ENCODE data around the gene NDUFS4.
"Not testable (repeated sequence)": the region's sequence is repeated elsewhere in the genome, so short reads cannot be mapped to it uniquely, and the experiment has no call there.

Gene NDUFS4

DNA sequence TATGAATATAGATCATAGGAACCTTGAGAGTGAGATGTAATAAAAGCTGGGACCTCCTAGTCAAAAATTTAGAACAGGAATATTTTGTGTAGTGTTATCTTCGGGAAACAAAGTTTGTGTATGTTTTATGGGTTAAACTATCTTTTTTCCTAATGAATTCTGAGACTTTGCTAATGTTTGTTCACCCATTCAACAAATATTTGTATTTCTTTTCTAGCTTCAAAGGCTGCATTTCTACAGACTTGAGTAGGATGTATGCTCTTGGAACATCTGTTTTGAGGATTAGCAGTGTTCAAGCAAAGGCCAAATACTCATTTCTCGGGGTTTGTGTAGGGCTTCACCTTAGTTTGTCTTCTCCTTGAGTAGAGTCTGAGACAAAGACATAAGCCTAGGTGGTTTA is 16.2 kb downstream of the NDUFS4 start:
- DNase-seq = no peak

DNA sequence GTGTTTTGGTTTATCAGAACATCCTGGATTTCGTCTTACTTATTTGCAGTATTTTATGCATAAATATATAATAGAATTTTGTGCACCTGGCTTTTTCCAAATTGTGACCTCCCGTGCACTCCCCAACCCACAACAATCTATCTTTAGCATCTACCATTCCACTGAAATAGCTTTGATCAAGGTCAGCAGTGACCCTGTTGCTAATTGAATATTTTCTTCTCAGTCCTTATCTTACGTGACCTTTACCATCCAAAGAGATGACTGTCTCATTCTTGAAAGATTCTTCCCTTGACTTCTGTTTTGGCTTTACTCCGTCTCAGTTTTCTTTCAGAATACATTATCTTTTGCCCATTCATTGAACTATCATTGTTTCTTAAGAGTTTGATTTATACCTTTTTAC is 18.4 kb downstream of the NDUFS4 start:
- DNase-seq = no peak

DNA sequence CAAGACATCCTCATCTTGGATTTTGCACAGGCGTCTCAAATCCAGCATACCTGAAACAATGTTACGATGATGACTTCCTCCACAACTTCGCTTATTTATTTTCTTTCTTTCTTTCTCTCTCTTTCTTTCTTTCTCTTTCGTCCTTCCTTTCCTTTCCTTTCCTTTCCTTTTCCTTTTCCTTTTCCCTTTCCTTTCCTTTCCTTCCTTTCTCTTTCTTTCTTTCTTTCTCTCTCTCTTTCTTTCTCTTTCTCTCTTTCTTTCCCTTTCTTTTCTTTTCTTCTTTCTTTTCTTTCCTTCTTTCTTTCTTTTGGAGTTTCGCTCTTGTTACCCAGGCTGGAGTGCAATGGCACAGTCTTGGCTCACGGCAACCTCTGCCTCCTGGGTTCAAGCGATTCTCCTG is 20.1 kb downstream of the NDUFS4 start:
- no peak for DNase-seq

DNA sequence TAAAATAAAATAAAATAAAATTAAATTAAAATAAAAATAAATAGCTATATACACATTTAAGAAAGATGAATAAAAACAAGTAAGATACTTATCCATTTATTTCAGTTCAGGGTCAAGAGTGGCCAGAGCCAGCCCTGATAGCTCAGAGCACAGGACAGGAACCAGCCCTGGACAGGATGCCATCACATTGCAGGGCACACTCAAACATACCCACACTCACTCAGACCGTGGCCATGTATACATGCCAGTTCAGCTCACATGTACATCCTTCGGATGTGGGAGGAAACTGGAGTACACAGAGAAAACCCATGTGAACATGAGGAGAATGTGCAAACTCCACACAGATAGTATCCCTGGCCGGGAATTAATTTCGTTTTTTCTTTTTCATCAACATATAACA is 21.8 kb downstream of the NDUFS4 start:
- DNase-seq = no peak

DNA sequence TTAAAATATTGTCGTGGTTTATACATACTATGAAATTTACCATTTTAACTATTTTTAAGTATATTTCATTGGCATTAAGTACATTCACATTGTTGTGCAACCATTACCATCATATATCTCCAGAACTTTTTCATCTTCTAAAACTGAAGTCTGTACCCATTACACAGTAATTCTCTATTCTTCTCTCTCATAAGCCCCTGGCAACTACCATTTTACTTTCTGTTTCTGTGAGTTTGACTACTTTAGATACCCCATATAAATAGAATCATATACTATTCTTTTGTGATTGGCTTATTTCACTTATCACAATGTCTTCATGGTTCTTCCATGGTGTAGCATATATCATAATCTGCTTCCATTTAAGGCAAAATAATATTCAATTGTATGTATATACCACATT is 30.3 kb downstream of the NDUFS4 start:
- DNase-seq = no peak

DNA sequence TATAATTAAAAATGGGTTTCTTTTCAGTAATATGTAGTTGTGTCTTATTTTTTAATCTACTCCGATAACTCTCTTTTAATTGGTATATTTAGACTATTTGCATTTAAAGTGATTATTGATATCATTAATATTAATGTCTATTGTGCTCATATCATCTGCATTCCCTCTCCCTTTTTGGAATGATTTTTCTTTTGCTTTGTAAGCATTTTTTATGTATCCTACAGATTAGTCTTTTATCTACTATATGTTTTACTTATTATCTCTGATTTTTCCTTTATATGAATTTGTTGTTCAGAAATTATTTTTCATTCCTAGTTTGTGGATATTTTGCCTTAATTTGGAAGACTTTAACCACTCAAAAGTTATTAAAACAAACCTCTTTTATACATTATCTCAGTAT is 34.0 kb downstream of the NDUFS4 start:
- DNase-seq = no peak

DNA sequence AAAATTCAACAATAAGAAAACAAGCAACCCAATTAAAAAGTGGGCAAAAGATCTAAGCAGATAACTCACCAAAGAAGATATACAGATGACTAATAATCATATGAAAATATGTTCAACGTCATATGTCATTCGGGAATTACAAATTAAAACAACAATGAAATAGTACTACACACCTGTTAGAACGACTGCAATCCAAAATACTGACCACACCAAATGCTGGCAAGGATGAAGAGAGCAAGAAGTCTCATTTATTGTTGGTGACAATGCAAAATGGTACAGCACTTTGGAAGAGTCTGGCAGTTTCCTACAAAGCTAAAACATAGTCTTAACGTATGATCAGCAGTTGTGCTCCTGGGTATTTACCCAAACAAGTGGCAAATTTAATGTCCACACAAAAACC is 37.5 kb downstream of the NDUFS4 start:
- DNase-seq = no peak

DNA sequence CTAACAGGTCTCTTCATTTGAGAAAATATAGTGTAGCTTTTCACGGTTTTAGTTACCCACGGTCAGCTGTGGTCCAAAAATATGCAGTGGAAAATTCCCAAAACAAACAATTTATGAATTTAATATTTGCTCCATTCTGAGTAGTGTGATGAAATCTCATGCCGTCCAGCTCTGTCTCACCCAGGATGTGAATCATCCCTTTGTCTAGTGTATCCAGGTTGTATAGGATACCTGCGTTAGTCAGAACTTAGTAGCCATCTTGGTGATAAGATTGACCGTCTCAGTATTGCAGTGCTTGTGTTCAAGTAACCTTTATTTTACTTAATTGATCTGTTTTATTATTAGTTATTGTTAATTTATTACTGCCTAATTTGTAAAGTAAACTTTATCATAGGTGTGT is 41.1 kb downstream of the NDUFS4 start:
- DNase-seq = no peak

DNA sequence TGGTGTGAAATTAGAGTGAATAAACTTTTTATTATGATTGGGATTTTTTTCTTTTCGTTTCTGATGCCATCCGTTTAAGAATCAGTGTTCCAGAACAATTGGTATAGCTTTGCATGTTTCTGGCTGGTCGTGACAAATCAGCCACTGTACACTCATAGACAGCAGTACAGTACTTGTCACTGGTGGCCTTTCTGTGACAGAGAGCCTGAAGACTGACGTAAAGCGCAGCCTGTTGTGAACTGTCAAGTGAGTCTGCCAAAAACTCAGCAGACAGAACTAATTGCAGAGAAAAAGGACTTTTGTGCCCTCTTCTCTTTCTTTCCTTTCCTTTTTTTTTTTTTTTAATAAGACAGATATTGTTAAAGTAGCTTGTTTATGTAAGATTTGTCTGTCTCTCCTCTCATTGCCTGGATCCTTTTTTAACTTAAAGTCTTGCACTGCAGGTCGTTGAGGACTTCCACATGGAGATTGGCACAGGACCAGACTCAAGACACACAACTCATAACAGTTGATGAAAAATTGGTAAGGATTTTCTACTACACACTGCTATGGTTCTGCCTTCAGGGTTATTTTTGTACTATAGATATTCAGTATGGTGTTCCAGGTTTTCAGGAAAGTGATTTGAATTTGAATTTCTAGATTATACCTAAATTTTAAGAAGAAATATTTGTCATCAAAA is 42.7 kb downstream of the NDUFS4 start:
- DNase-seq = no peak

DNA sequence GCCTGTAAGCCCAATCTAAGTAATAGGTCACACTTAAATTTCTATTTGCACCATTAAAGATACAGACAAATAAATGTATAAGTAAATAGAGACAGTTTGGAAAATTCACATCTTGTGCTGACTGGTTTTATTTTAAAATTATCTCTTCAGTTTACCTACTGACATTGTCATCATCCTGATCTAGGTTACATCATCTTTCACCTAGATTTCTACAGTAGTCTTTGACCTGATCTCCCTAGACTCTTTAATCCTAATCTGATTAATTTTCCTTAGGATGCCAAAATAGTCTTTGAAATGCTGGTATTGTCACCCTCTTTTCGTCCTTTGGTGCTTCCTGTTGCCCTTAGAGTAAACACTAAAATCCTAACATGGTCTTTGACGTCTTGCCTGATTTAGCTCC is 43.9 kb downstream of the NDUFS4 start:
- DNase-seq = no peak

DNA sequence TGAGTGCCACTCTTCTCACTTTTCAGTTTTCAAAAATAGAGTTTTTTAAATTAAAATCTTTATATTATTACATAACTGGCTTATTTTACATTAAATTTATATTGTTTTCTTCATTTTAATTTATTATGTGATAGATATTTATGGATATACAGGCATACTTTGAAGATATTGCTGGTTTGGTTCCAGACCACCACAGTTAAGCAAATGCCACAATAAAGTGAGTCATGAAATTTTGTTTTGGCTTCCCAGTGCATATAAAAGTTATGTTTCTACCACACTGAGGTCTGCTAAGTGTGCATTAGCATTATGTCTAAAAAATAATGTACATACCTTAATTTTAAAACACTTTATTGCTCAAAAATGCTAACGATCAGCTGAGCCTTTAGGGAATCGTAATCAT is 47.4 kb downstream of the NDUFS4 start:
- DNase-seq = no peak

DNA sequence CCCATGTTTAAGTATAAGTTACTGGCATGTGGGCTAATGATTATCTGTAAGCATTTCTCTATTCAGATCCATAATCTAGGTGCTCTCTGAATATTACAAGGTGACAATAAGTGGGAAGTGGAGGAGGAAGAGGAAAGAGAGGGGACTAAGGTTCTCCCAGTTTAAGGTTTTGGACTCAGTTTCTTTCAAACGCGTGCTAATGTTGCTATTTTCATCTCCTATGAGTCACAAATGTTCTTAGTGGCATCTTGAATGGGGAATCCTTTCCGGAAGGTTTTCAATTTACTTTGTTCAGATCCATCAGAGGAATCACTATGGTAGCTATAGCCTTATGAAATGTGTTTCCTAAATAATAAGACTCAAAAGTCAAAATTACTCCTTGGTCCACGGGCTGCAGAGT is 48.5 kb downstream of the NDUFS4 start:
- not testable (repeated sequence) for DNase-seq

DNA sequence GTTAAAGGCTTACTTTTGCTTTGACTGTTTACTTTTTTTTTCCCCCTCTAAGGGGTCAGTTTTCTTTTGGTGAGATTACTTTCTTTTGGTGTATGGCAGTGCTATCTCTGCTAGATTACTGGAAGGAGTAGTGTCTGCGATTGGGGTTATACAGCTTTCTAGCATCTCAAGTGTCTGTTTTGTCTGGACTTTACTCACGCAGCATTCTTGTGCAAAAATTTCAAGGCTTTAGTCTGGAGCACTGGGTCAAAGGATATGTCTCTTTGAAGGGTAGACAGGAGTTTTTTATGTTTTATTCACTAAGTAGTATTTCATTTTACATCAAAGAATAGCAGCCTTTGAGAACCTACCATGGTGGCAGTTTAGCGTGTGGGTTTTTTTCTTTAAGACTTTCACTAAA is 52.6 kb downstream of the NDUFS4 start:
- DNase-seq = no peak

DNA sequence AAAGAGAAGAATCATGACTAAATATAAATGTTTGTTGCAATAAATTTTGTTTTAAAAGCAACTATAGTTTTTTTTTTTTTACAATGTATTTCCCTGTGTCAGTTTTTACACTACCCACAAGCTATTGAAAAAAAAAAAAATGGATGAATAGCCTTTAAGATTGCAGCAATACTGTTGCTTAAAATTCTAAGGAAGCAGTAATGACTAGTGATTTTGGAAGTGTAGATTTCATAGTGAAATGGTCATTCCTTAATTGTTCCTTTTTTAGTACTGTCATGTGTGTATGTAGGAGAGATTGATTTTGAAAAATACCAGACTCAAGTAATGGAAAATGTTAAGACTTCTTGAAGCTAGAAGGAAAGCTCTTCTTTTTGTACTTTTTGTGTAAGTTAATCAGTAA is 53.1 kb downstream of the NDUFS4 start:
- DNase-seq = no peak

DNA sequence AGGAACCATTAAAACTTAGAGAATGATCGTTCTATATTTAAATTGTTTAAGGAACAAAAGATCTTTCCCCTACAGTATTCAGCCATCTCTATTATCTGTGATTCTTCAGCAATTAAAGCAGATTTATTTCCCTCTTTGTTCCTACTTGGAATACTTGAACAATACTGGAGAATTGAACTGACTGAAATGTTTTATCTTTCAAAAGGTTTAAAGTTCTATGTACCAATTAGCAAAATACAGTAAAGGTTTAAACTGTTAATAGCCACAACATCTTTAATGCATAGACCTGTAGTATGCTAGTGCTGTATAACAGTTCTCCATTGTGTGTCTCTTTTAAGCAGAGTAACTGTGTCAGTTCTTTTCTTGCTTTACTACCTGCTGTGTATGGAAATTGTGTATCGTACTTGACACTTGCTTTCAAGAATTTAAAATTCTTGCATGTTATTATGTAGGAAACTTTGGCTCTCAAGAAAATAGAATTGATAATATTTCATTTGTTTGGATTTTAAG is 54.0 kb downstream of the NDUFS4 start:
- DNase-seq = no peak

DNA sequence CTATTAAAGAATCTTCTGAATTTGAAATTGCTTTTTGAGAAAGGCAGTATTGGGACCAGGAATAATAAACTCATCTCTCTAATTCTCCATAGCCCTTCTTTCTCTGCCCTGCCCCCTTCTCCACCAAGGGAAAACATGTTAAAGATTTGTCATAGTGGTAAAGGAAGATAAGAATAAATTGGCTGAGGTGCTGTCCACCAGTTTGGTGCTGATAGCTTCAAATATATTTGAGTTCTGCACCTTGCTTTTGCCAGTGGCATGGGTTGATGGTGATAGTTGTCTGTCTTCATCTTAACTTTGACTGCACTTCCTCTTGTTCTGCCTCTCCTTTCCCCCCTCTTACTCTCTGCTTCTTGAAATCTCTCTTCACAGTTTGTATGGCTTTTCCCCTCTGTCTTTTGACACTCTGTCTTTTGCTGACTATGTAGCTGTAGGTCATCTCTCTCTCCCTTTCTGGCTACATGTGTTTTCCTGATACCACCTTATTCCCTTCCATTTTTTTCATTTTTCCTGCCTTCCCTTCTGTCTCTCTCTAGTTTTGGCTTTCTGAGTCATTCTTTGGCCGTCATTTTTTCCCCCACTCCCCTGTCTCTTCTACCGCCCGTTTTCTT is 56.6 kb downstream of the NDUFS4 start:
- DNase-seq = no peak

DNA sequence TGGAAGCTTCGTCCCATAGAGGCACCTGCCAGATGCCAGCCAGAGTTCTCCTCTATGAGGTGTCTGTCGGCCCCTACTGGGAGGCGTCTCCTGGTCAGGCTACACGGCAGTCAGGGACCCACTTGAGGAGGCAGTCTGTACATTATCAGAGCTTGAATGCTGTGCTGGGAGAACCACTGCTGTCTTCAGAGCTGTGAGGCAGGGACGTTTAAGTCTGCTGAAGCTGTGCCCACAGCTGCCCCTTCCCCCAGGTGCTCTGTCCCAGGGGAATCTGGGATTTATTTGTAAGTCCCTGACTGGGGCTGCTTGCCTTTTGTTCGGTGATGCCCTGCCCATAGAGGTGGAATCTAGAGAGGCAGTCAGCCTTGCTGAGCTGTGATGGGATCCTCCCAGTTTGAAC is 70.8 kb downstream of the NDUFS4 start:
- no peak for DNase-seq

DNA sequence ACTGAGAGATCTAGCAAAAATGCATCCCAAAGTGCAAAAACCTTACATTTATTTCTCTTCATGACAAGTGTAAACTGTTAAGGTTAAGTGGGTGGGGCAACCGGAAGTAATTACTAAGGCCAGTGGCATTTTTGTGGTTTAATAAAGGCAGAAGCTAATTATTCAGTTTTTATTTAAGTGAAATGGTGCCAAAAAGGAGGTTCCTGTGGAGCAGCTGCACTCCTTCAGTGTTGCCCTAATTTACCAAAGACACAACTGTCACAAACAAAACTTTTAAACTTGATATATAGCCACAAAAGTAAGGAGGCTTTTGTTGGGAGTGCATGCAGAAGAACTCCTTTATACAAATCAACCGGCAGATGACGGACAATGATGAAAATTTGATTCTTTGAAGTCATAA is 81.6 kb downstream of the NDUFS4 start:
- no peak for DNase-seq

DNA sequence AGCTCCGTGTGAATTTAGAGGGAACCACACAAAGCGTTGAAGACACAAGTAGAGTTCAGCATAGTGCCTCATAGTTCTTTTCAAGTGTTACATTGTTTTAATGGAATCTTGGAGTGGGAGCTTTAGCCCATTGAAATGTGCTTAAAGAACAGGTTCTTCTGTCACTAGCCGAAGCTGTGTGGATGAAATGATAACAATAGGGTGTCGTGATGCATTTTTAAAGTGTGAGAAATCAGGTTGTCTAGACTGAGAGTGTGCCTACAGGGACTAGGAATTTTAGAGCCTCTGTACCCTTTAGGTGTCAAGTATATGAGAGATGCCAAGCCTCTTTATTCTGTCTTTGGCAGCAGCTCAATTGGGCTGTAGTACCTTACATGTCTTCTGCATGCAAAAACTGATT is 83.0 kb downstream of the NDUFS4 start:
- no peak for DNase-seq

DNA sequence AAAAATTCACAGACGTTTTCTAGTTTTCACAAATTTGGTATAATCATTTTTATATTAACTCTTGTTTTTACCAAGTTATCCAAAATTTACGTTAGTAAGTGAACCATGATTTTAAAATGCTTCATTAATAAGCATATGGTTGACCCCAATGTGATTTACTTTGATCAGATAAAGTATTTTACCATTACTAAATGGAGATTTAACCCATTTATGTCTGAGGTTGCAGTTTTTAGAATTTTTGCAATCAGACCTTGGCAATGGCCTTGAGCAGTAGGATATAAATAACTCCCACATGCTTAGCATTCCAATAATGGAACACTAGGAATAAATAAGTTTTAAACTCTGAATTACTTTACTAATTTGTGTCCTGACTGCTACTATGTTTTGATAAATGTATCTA is 84.6 kb downstream of the NDUFS4 start:
- no peak for DNase-seq

DNA sequence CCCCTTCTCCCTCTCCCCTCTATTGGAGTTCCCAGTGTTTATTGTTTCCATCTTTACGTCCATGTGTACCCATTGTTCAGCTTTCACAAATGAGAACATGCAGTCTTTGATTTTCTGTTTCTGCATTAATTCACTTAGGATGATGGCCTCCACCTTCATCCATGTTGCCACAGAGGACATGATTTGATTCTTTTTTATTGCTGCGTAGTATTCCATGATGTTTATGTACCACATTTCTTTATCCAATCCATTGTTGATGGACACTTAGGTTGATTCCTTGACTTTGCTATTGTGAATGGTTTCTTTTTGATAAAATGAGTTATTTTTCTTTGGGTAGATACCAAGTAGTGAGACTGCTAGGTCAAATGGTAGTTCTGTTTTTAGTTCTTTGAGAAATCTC is 88.9 kb downstream of the NDUFS4 start:
- no peak for DNase-seq

DNA sequence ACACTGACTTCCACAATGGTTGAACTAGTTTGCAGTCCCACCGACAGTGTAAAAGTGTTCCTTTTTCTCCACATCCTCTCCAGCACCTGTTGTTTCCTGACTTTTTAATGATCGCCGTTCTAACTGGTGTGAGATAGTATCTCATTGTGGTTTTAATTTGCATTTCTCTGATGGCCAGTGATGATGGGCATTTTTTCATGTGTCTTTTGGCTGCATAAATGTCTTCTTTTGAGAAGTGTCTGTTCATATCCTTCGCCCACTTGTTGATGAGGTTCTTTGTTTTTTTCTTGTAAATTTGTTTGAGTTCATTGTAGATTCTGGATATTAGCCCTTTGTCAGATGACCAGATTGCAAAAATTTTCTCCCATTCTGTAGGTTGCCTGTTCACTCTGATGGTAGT is 100.1 kb downstream of the NDUFS4 start:
- not testable (repeated sequence) for DNase-seq

DNA sequence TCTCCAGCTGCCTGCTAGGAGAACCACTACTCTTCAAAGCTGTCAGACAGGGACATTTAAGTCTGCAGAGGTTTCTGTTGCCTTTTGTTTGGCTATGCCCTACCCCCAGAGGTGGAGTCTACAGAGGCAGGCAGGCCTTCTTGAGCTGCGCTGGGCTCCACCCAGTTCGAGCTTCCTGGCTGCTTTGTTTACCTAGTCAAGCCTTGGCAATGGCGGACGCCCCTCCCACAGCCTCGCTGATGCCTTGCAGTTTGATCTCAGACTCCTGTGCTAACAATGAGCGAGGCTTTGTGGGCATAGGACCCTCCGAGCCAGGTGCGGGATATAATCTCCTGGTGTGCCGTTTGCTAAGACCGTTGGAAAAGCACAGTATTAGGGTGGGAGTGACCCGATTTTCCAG is 104.9 kb downstream of the NDUFS4 start:
- DNase-seq = not testable (repeated sequence)

DNA sequence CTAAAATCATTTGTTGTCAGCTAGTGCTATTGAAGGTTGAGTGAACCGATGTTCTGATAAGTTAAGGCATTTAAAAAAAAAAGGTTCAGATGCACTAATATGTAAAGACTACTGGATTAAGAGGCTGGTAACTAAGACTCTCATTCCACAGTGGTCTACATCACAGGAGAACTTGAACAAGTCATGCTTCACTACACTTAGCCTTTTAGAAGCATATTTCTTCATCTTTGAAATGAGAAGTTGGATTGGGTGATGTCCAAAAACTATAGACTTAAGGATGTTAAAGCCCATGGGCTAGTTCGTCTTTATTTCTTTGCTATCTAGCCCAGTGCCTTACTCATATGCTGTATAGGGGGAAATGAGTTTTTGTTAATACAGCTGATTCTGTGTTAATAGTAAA is 107.2 kb downstream of the NDUFS4 start:
- DNase-seq = no peak

DNA sequence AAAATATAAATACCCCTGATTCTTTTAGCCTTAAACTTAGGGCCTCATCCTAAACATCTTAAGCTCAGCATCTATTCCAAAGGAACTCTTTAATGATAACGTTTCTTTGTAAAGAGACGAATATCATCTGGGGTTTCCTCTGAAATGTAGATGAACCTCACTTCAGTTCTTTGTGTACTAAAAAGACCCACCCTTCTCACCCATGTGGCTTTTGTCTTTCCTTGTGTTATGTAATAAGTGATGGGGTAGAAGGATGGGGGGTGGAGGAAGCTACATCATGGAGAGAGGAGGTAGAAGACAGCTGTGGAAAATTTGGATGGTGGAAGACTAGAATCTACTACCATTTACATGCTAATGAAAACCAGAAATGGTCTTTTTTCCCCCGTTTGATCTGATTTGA is 111.0 kb downstream of the NDUFS4 start:
- DNase-seq = no peak

Data from activated effector memory CD4-positive, alpha-beta T cell treated with anti-CD3 and anti-CD28 coated beads, Interleukin-2, amount 50 U/mL, for 16 hours (primary cell).